GM21423 (cell line): ENCODE measurements around the gene FLT3LG.
"Not testable (repeated sequence)": the region's sequence is repeated elsewhere in the genome, so short reads cannot be mapped to it uniquely, and the experiment has no call there.

Experiments
- ATAC-seq: cut with Tn5 transposase; IDR thresholded peaks from one replicate; pipeline ENCODE4 v1.9.1; 2021; ENCODE audit warnings: mild to moderate bottlenecking, moderate library complexity; ENCODE audit not compliant: unreplicated experiment

Gene FLT3LG

DNA sequence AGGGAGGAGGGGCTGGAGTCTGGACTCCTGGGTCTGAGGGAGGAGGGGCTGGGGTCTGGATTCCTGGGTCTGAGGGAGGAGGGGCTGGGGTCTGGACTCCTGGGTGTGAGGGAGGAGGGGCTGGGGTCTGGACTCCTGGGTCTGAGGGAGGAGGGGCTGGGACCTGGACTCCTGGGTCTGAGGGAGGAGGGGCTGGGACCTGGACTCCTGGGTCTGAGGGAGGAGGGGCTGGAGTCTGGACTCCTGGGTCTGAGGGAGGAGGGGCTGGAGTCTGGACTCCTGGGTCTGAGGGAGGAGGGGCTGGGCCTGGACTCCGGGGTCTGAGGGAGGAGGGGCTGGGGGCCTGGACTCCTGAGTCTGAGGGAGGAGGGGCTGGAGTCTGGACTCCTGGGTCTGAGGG, 12.9 kb upstream of the FLT3LG start:
- not testable (repeated sequence) for ATAC-seq

DNA sequence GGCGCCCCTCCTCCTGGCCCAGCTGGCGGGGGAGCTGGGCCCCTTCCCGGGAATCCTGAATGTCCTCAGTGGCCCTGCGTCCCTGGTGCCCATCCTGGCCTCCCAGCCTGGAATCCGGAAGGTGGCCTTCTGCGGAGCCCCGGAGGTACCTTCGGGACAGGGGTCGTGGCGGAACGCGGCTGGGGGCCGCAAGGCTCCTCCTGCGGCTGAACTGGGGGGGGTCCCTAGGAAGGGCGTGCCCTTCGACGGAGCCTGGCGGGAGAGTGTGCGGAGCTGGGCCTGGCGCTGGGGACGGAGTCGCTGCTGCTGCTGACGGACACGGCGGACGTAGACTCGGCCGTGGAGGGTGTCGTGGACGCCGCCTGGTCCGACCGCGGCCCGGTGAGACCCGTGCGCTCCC, 12.4 kb upstream of the FLT3LG start:
- ATAC-seq, result no peak

DNA sequence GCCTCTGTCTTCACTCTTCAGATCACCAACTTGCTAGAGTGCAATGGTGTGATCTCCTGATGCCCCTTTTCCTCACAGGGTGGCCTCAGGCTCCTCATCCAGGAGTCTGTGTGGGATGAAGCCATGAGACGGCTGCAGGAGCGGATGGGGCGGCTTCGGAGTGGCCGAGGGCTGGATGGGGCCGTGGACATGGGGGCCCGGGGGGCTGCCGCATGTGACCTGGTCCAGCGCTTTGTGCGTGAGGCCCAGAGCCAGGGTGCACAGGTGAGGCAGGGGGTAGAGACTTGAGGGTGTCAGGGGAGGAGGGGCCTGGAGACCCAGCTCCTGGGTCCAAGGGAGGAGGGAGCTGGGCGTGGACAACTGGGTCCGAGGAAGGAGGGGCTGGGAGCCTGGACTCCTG, 11.5 kb upstream of the FLT3LG start:
- no peak for ATAC-seq

DNA sequence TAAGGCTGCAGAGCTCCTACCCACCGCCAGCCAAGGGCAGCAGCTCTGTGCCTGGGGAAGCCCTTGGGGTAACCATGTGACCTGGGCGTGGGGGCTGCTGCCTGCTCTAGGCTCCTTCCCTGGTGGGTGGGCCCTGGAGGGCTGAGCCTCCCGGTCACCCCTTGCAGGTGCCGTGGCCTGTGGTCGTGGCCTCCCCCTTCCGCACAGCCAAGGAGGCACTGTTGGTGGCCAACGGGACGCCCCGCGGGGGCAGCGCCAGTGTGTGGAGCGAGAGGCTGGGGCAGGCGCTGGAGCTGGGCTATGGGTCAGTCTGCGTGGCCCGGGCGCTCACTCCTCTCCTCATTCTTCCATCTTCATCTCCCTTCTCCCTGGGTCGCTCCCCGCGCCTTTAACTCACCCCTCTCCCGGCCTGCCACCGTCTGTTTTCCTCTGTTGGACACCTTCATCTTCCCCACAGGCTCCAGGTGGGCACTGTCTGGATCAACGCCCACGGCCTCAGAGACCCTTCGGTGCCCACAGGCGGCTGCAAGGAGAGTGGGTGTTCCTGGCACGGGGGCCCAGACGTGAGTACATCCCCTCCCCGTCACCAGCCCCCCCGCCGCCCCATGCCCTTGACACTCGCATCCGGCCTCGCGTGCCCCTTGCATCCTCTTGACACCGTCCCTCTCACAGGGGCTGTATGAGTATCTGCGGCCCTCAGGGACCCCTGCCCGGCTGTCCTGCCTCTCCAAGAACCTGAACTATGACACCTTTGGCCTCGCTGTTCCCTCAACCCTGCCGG, 9.9 kb upstream of the FLT3LG start:
- ATAC-seq, result no peak

DNA sequence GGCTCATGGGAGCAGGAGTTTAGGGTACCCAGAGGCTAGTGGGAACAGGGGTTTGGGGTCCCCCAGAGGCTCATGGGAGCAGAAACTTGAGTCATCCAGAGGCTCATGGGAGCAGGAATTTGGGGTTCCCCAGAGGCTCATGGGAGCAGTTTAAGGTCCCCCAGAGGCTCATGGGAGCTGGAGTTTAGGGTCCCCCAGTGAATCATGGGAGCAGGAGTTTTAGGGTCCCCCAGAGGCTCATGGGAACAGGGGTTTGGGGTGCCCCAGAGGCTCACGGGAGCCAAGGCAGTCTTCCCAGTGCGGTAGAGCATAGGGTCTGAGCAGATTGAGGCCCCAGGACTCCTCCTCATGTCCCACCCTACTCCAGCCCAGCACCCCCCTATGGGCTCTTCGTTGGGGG, 8.6 kb upstream of the FLT3LG start:
- no peak for ATAC-seq

GRCh38 chr19:49468199-49468598, 5.8 kb upstream of the FLT3LG start:
- ATAC-seq, result no peak

DNA sequence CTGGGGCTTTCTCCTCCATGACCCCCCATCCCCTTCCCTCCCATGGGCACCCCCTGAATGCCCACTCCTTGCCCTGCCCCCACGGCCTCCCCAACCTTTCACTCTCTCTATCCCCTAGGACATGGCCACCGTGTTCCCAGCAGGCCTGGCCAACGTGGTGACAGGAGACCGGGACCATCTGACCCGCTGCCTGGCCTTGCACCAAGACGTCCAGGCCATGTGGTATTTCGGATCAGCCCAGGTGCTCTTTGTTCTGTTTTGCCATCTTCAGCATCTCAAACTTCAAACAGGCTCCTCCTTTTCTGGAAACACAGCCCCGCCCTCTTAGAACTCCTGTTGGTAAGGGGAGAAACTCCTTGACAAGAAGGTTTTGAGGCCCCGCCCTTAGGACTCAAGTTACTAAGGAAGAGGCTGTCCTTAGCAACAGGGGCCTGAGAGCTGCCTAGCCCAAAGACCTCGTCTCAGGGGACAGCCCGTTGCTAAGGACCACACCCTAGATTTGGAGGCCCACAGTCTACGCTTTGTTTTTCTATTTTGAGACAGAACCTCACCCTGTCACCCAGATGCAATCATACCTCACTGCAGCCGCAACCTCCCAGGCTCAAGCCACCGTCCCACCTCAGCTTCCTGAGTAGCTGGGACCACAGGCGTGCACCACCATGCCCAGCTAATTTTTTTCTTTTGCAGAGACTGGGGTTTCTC, 5.1 kb upstream of the FLT3LG start:
- ATAC-seq, result peak; percentile 53

DNA sequence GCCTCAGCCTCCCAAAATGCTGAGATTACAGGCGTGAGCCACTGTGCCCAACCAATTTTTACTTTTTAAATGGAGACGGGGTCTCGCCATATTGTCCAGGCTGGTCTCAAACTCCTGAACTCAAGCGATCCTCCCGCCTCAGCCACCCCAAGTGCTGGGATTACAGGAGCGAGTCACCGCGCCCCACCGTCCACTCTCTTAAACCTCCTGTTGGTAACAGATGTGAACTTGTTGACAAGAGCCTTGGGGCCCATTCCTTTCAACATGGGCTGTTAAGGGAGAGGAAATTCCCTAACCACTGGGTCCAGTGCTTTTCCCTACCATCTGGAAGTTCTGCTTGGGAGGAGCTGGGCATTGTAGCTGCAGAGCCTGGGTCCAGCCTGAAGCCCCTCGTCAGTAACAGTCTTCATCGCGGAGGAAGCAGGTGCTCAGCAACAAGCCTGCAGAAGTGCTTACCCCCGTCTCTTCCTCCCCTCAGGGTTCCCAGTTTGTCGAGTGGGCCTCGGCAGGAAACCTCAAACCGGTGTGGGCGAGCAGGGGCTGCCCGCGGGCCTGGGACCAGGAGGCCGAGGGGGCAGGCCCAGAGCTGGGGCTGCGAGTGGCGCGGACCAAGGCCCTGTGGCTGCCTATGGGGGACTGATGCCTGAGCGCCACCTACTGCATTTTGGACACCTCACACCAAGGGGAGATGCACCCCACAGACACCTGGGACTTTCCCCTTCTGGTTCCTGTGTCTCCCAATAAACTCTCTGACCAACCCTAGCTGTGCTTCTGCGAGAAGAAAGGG, 4.0 kb upstream of the FLT3LG start:
- peak; percentile 54 for ATAC-seq

DNA sequence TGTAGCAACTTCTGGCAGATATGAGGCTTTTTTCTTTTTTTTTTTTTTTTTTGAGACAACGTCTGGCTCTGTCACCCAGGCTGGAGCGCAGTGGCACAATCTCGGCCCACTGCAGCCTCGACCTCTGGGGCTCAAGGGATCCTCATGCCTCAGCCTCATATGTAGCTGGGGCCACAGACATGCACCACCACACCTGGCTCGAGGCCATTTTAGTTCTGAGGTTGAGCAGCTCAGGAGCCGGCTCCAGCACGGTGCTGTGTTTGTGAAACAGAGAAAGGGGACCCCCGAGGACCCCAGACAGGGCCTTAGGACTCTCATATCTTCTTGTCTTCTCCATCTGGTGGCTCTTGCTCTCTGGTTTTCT, 3.4 kb upstream of the FLT3LG start:
- no peak for ATAC-seq

DNA sequence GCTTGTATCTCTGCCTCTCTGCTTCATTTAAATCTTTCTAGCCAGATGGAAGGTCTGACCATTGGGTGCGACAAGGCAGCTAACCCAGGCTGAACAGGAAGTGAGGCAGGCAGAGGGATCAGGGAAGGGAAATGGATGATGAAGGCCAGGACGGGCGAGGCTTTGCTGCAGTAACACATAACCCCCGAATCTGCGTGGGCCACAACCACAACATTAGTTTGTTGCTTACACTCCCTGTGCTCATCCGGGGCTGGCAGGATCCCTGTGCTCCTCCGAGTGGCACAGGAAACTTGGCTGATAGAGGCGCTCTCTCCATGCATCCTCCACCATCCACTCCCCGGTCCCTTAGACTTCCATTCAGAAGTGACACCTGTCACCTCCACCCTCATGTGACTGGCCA, 1.1 kb upstream of the FLT3LG start:
- ATAC-seq, result no peak

DNA sequence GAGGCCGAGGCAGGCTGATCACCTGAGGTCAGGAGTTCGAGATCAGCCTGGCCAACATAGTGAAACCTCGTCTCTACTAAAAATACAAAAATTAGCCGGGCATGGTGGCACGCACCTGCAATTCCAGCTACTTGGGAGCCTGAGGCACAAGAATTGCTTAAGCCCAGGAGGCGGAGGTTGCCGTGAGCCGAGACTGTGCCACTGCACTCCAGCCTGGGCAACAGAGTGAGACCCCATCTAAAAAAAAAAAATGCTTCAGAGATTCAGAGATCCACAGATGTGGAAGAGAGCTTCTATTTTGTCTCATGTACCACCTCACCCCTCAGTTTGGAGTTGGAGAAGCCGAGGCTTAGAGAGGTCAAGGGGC, 531 bp upstream of the FLT3LG start:
- not testable (repeated sequence) for ATAC-seq

- no peak for ATAC-seq
Observed at GRCh38 chr19:49474542-49474924, 518 bp downstream of the FLT3LG start.

DNA sequence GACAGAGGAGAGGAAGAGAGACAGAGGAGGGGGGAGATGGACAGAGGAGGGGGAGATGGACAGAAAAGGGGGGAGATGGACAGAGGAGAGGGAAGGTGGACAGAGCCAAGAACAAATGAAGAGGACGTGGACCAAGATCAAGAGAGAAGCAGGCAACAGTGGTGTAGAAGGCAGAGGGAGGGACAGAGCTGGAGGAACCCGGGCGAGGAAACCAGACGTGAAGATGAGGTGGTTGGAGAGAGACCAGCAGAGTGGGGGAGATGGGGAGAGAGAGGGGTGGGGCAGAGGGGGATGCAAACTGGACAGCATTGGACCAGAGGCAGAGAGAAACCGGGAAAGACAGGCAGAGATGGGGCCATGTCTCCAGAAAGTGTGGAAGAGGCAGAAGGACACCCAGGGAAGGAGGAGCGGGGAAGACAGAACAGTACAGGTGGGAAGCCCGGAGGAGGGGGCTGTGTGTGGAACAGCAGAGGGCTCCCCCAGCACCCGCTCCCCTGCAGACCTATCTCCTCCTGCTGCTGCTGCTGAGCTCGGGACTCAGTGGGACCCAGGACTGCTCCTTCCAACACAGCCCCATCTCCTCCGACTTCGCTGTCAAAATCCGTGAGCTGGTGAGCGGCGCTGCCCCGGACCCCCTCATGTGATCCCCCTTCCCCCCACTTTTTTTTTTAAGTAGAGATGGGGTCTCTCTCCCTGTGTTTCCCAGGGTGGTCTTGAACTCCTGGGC, 1.3 kb downstream of the FLT3LG start:
- no peak for ATAC-seq

DNA sequence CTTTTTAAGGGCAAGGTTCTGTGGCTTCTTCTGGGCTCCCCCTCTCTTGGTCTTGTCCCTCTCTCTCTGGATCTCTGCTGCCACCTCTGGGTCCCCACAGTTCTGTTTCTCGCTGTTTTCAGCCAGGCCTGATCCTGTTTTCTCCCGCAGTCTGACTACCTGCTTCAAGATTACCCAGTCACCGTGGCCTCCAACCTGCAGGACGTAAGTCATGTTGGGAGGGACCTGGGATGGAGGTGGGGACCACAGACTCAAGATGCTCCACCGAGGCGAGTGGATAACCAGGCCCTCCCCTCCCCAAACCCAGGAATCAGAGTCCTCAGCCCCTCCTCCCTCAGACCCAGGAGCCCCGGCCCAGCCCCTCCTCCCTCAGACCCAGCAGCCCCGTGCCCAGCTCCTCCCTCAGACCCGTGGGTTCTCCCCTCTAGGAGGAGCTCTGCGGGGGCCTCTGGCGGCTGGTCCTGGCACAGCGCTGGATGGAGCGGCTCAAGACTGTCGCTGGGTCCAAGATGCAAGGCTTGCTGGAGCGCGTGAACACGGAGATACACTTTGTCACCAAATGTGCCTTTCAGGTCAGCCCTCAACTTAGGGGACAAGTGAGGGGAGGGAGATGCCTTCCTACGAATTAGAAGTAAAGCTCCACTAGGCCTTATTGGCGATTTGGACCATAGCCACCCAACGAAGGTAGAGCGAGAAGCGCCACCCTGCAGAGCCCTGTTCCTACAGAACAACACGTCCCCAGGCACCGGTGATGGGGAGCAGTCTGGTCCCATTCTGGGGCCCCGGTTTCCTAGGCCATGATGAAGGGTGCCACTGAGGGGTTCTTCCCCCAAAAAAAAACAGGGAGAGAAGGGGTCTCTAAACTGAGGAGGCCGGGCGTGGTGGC, 2.2 kb downstream of the FLT3LG start:
- no peak for ATAC-seq

DNA sequence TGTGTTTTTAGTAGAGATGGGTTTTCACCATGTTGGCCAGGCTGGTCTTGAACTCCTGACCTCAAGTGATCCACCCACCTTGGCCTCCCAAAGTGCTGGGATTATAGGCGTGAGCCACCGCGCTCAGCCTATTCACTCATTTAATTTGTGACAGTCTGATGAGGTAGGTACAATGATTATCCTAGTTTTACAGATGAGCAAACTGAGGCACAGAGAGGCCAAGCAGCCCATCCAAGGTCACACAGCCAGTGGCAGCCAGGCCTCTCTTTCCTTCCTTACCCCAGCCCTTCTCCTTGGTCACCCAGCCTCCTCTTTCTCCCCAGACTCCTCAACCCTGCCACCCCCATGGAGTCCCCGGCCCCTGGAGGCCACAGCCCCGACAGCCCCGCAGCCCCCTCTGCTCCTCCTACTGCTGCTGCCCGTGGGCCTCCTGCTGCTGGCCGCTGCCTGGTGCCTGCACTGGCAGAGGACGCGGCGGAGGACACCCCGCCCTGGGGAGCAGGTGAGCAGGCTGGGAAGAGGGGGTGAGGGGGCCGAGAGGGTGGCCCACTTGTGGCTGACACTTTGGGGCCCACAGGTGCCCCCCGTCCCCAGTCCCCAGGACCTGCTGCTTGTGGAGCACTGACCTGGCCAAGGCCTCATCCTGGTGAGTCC, 6.1 kb downstream of the FLT3LG start:
- ATAC-seq, result no peak

- ATAC-seq, result no peak
Observed at GRCh38 chr19:49481020-49481683, 7.1 kb downstream of the FLT3LG start.

DNA sequence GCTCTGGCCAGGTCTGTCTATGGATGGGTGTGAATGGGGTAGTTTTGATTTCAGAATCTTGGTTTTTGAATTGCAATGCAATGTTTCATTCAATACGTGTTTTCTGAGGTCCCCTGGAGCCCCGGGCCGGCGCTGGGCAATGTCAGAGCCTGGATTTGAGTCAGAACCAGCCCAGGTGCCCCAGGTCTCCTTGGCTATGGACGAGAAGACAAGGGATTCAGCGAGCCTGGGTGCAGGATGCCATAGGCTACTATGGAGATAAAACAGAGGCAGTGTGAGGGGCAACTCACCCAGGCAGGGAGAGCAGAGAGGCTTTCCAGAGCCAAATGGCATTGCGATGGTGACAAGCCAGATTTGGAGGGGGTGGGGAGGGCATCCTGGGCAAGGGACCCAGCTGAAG, 12.2 kb downstream of the FLT3LG start:
- no peak for ATAC-seq

- ATAC-seq, result no peak
Observed at GRCh38 chr19:49486710-49487276, 12.8 kb downstream of the FLT3LG start.
